ENCODE data around the gene FAM219A.

FAM219A gene, protein sequence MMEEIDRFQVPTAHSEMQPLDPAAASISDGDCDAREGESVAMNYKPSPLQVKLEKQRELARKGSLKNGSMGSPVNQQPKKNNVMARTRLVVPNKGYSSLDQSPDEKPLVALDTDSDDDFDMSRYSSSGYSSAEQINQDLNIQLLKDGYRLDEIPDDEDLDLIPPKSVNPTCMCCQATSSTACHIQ

DNA sequence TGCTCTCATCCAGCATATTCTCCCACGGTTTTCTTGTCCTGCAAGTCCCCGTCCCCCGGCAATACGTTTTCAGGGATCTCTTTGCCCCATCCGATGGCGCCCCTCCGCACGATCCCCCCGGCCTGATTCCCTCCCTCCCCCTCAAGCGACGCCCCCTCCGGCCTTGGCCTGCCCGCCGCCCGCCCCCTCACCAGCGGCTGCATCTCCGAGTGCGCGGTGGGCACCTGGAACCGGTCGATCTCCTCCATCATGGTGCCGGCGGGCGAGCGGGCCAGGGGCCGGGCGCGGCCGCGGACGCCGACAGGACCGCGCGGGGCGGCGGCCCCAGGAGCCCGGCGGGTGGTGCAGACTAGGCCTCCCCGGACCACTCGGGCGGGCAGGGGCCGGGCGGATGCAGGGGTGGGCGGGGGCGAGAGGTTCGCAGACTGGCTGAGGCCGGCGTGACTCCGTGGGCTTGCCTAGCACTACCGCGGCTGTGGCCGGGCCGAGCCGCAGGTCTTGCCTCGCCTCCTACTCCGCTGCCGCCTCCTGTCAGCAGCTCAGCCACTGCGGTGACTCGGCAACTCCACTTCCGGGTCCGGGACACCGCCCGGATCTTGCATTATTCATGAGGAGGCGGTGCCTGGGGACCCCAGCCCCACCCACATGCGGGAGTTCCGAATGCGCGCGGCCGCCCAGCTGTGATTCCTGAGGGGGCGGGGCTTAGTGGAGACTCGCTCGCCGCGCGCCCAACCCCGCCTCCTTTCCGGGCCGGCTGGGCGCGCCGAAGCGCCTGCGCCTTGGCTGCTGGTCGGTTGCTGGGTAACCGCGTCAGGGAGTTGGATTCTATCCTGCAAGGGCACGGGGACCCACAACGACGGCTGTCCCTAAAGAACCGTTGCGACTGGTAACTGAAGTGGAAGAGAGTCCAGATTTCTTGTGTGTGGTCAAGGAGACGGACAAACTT lies at the start of gene FAM219A, which contains the start of gene DNAI1:
Gene FAM219A (minus strand): TSS at position 558 of the 946 bp plus-strand sequence. CDS start 307 bp downstream, at position 251.
Gene DNAI1 (plus strand): TSS at position 793 of the 946 bp plus-strand sequence. CDS start 201 bp downstream, outside the sequence.
- peak within 1 kb of the TSS; percentile 74 for H3K4me3 ChIP-seq (ENCODE audit: low read length)
- TF ChIP-seq, protein P1, sequence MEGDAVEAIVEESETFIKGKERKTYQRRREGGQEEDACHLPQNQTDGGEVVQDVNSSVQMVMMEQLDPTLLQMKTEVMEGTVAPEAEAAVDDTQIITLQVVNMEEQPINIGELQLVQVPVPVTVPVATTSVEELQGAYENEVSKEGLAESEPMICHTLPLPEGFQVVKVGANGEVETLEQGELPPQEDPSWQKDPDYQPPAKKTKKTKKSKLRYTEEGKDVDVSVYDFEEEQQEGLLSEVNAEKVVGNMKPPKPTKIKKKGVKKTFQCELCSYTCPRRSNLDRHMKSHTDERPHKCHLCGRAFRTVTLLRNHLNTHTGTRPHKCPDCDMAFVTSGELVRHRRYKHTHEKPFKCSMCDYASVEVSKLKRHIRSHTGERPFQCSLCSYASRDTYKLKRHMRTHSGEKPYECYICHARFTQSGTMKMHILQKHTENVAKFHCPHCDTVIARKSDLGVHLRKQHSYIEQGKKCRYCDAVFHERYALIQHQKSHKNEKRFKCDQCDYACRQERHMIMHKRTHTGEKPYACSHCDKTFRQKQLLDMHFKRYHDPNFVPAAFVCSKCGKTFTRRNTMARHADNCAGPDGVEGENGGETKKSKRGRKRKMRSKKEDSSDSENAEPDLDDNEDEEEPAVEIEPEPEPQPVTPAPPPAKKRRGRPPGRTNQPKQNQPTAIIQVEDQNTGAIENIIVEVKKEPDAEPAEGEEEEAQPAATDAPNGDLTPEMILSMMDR (IDR thresholded peaks at IDR 0.05; ENCODE audit: insufficient read depth, low read depth, low read length, missing control alignments) = no peak
- peak; percentile 99 for DNase-seq (ENCODE audit: low read depth)

DNA sequence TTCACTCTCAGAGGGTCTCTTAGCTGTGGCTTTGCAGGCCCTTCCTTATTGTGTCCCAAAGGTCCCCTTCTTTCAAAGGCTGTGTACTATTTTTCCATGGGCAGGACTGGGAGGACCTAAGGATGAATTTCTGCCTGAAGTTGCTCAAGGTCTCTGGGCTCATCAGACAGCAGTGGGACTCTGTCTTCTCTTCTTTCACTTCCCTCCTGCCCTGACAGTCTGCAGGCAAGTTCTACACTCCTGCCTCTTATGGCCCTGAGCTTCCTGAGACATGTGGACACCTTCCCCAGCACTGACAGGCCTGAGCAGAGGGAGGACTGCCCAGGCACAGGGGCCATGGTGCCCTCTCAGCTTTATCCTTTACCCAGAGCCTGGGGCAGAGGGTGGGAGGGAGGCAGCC lies 49.6 kb upstream of the FAM219A start:
- TF ChIP-seq, protein P1 (IDR thresholded peaks at IDR 0.05; ENCODE audit: insufficient read depth, low read depth, low read length, missing control alignments) = no peak
- no peak overlapping the region for H3K4me3 ChIP-seq (ENCODE audit: low read length)
- DNase-seq (ENCODE audit: low read depth) = no peak

DNA sequence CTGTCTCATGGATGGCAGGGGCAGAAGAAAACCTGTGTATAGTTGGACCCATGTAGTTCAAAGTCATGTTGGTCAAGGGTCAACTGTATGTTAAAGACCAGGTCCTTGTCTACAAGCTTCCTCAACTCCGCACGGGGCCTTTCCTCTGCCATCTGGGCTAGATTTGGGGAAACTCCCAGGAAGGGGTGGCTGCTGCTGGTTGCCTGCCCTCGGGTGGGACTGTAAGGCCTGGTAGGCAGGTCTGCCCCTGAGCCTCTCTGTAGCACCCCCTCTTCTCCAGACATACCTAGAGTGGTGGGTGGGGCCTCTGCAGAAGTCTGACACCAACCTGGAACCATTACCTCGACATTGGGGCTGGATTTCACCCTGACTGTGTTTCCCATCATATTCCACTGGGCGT lies 49.2 kb upstream of the FAM219A start:
- DNase-seq (ENCODE audit: low read depth) = no peak
- no peak overlapping the region for H3K4me3 ChIP-seq (ENCODE audit: low read length)

DNA sequence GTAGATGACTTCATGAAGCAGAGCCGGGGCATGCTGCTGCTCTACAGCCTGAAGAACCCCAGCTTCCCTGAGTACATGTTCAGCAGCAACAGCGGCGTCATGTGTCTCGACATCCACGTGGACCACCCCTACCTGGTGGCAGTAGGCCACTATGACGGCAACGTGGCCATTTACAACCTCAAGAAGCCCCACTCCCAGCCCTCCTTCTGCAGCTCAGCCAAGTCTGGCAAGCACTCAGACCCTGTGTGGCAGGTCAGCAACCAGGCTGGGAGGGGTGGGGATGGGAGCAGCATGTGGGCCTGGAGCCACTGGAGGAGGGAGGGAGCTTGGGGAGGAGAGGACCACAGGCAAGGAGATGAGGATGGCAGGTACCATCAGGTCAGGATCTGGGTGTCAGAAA lies 48.3 kb upstream of the FAM219A start:
- no peak for DNase-seq (ENCODE audit: low read depth)
- TF ChIP-seq, protein P1 (IDR thresholded peaks at IDR 0.05; ENCODE audit: insufficient read depth, low read depth, low read length, missing control alignments) = no peak
- no peak overlapping the region for H3K4me3 ChIP-seq (ENCODE audit: low read length)

More for the DNA sequence above, 49.2 kb upstream of the FAM219A start:
- TF ChIP-seq, protein P1 (IDR thresholded peaks at IDR 0.05; ENCODE audit: insufficient read depth, low read depth, low read length, missing control alignments) = no peak

DNA sequence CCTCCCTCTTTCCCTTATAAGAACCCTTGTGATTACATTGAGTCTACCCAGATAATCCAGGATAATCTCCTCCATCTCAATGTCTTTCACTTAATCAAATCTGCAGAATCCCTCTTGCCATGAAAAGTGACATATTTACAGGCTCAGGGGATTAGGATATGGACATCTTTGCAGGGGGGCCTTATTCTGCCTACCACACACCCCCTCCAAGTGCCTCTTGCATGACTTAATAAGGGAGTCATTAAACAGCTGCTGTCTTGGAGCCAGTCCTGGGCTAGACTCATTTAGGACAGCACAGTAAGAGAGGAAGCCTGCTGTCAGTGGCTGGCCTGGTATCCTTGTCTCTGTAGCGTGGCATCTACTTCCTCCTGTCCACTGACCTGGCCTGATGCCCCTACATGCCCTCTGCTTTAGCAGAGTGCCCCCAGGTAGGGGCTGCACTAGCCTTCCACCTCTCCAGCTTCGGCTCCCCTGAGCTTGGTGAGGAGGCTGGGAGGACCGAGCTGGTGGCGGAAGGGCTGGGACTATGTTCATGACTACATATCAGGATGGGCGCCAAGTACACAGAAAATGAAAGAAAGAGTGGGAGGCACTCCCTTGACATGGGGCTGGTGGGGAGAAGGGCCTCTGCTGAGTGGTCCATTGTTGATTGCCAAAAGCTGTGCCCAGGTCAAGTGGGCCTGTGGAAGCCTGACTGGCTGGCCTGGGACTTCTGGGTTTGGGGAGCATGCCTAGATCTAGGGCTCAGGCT lies 47.2 kb upstream of the FAM219A start:
- no peak for DNase-seq (ENCODE audit: low read depth)
- H3K4me3 ChIP-seq (ENCODE audit: low read length) = no peak overlapping the region
- TF ChIP-seq, protein P1 (IDR thresholded peaks at IDR 0.05; ENCODE audit: insufficient read depth, low read depth, low read length, missing control alignments) = no peak

DNA sequence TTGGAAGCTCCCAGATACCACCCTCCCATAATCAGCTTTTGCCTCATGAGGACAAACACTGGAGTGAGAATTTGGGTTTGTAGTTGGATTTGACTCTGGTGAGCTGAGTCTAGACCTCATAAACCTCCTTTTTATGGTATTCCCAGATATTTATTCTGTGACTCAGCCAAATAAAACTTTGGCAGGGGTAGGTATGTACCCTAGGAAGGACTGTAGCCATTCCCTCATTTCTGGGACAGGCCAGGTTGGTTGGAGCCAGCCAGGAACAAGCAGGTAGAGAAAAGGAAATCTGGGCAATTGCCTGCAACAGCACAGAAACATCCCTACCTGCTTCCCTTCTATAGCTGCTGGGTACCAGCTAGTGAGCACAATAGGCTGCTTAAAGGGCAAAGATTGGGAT lies 45.0 kb upstream of the FAM219A start:
- TF ChIP-seq, protein P1 (IDR thresholded peaks at IDR 0.05; ENCODE audit: insufficient read depth, low read depth, low read length, missing control alignments) = no peak

More for the DNA sequence above, 45.0 kb upstream of the FAM219A start:
- no peak overlapping the region for H3K4me3 ChIP-seq (ENCODE audit: low read length)
- DNase-seq (ENCODE audit: low read depth) = no peak
